ENCODE measurements around the gene STX1B. TPM values are rescaled to one million over a fixed set of nuclear protein-coding genes. Genes with fewer than 3 reads are reported as not detected.
A peak's percentile ranks its signal among the peaks of the same experiment; 100 is the strongest.

STX1B gene
- total and polyA plus RNA-seq, 2 experiments from 2014 or later, result 5.6 to 13.7 TPM

DNA sequence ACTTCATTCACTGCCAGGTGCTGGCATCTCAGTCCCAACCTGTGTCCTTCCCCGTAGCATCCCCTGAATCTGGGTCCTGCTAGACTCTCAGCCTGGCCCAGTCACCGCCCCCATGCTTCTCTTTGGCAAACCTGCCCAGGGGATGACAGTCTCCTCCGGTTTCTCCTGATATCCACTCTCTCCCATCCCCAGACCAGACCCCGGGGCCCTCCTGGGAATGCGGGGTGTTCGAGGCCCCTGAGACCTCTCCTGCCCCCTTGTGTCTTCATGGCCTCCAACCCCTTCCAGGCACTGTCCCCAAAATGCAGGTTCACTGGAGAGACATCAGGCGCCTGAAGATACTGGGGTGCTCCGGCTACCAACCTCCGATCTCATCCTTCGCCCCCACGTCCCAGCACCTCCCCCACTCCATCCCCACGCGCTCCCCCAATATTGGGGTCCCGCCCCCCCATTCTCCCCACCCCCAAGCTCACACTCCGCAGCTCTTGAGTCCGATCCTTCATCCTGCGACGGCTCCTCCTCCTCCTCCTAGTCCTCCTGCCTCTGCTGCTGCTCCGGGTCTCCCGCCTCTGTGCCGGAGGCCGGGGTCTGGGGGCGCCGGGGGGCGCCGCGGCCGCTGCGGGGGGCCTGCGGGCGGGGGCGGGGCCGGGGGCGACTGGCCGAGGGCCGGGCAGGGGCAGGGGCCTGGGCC, 399 bp downstream of the STX1B start:
- no peak overlapping the region for H3K27ac ChIP-seq
- peaks cover 11% of the 10 kb centered on the region for H3K27me3 ChIP-seq
- H3K9me3 ChIP-seq (ENCODE audit: low read depth), result no peaks in the 10 kb centered on the region
- H3K4me1 ChIP-seq (ENCODE audit: low read depth), result no peaks in the 10 kb centered on the region
- DNase-seq (ENCODE audit: low read depth in 1 of 2, low spot score in 1 of 2), result no peak
- TF ChIP-seq, protein P1, sequence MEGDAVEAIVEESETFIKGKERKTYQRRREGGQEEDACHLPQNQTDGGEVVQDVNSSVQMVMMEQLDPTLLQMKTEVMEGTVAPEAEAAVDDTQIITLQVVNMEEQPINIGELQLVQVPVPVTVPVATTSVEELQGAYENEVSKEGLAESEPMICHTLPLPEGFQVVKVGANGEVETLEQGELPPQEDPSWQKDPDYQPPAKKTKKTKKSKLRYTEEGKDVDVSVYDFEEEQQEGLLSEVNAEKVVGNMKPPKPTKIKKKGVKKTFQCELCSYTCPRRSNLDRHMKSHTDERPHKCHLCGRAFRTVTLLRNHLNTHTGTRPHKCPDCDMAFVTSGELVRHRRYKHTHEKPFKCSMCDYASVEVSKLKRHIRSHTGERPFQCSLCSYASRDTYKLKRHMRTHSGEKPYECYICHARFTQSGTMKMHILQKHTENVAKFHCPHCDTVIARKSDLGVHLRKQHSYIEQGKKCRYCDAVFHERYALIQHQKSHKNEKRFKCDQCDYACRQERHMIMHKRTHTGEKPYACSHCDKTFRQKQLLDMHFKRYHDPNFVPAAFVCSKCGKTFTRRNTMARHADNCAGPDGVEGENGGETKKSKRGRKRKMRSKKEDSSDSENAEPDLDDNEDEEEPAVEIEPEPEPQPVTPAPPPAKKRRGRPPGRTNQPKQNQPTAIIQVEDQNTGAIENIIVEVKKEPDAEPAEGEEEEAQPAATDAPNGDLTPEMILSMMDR (IDR thresholded peaks at IDR 0.05; ENCODE audit: low read depth, low read length), result no peak
- no peaks in the 10 kb centered on the region for H3K36me3 ChIP-seq
- peak overlapping the region; percentile 46 for H3K4me3 ChIP-seq

DNA sequence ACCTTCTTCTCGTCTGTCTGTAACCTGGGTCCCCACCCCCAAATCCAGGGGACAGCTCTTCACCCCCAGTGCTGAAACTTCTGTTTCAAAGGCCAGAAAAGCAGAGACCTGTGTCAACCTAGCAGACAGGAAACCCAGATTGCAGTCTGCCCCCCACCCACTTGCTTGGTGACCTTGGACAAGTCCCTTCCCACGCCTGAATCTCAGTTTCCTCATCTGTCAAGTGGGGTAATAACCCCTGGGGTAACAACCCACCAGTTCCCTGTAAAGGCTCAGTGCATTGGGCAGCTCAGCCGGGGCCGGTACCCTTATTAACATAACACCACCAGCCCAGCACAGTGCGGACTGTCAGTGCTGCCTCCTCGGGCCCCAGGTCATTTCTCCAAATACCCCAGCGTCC, 1.3 kb downstream of the STX1B start:
- Histone ChIP-seq H3K9me3 (ENCODE audit: low read depth) (no peaks in the 10 kb centered on the region), H3K27ac (no peak overlapping the region), H3K36me3 (no peaks in the 10 kb centered on the region), H3K27me3 (peaks cover 11% of the 10 kb centered on the region), H3K4me3 (no peak overlapping the region), H3K4me1 (ENCODE audit: low read depth) (no peaks in the 10 kb centered on the region)
- DNase-seq (ENCODE audit: low read depth in 1 of 2, low spot score in 1 of 2), result no peak
- TF ChIP-seq, protein P1 (IDR thresholded peaks at IDR 0.05; ENCODE audit: low read depth, low read length), result no peak

DNA sequence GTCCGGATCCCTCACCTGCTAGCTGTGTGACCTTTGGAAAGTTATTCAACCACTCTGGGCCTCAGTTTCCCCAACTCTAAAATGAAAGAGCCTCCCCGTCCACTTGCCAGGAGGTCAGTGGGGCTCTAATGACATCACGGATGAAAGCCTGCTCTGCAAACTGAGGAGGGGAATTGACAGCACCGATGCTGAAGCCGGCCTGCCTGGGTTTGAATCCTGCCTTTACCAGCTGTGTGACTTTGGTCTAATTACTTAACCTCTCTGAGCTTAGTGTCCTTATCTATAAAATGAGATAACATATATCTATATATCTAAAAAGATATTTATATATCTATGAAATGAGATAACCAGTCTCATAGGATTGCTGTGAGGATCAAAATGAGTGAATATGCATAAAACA, 1.9 kb downstream of the STX1B start:
- TF ChIP-seq, protein P1 (IDR thresholded peaks at IDR 0.05; ENCODE audit: low read depth, low read length), result no peak
- Histone ChIP-seq H3K36me3 (no peaks in the 10 kb centered on the region), H3K4me3 (no peak overlapping the region), H3K4me1 (ENCODE audit: low read depth) (no peaks in the 10 kb centered on the region), H3K9me3 (ENCODE audit: low read depth) (no peaks in the 10 kb centered on the region), H3K27me3 (peaks cover 11% of the 10 kb centered on the region), H3K27ac (no peak overlapping the region)
- DNase-seq (ENCODE audit: low read depth in 1 of 2, low spot score in 1 of 2), result no peak

DNA sequence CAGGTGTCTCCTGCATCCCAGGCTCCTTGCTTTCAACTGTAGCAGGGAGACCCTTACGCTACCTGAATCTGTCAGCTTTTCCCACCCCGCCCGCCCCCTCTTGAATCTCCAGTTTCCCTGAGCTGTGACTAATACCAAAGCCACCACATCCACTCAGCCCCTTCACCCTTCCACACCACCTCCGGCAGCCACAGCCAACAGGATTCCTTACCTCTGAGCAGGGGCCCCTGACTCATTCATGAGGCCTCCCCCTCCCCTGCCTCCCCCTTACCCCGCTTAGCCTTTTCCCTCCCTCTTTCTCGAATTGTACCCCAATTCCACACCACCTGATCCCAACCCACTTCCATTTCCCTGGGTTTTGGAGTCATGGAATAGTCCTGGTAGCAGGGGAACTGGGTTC, 2.3 kb downstream of the STX1B start:
- no peak overlapping the region for H3K27ac ChIP-seq
- H3K4me1 ChIP-seq (ENCODE audit: low read depth), result no peaks in the 10 kb centered on the region
- no peak for DNase-seq (ENCODE audit: low read depth in 1 of 2, low spot score in 1 of 2)
- H3K27me3 ChIP-seq, result peaks cover 11% of the 10 kb centered on the region
- no peak overlapping the region for H3K4me3 ChIP-seq
- TF ChIP-seq, protein P1 (IDR thresholded peaks at IDR 0.05; ENCODE audit: low read depth, low read length), result no peak
- H3K36me3 ChIP-seq, result no peaks in the 10 kb centered on the region
- no peaks in the 10 kb centered on the region for H3K9me3 ChIP-seq (ENCODE audit: low read depth)

DNA sequence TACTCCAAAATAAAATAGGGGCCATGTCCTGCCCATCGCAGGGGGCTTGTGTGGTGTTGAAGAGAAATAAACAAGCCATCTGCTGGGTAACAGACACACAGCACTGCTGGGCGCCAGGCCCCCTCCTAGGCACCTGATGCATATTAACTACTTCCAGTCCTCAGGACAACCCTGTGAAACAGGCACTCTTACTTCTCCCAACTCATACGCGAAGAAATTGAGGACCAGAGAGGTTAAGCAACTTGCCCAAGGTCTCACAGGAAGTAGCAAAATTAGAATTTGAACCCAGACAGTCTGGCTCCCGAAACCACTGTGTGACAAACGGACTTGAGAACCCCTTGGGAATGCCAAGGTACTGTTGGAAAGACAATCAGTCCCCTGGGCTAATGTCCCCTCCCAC, 2.8 kb downstream of the STX1B start:
- Histone ChIP-seq H3K9me3 (ENCODE audit: low read depth) (no peaks in the 10 kb centered on the region), H3K4me1 (ENCODE audit: low read depth) (no peaks in the 10 kb centered on the region), H3K36me3 (no peaks in the 10 kb centered on the region), H3K4me3 (no peak overlapping the region), H3K27ac (no peak overlapping the region), H3K27me3 (peaks cover 9% of the 10 kb centered on the region)
- TF ChIP-seq, protein P1 (IDR thresholded peaks at IDR 0.05; ENCODE audit: low read depth, low read length), result no peak
- no peak for DNase-seq (ENCODE audit: low read depth in 1 of 2, low spot score in 1 of 2)

All from cardiac muscle cell (in vitro differentiated cells and primary cell).